ENCODE measurements around the gene RHOG. TPM values are rescaled to one million over a fixed set of nuclear protein-coding genes. Genes with fewer than 3 reads are reported as not detected.

RHOG gene
- total RNA-seq, 1 donor from 2014 or later: 6.6 TPM

DNA sequence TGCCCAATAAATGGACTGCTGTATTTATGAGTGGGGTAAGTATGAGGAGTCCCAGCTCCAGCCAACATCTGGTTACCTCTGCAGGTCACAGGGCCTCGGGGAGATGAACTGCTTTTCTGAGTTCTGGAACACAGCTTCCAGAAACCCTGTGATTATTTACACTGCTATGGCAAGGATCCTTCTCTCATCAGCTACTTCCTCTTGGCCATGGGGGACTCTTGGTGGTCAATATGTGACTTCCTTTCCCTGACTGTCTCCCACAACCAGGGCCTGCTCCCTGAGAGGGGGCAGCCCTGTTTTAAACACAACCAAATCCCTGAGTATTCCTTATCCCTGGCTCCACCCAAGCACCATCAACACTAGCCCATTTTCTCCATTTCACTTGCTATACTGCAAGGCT is 10.0 kb downstream of the RHOG start:
- Mint-ChIP-seq H3K4me1 (ENCODE audit: low read depth, unreplicated experiment) (no peaks in the 10 kb centered on the region), H3K36me3 (ENCODE audit: unreplicated experiment) (no peaks in the 10 kb centered on the region), H3K9me3 (ENCODE audit: unreplicated experiment) (peaks cover 2% of the 10 kb centered on the region), H3K27me3 (ENCODE audit: unreplicated experiment) (peaks cover 2% of the 10 kb centered on the region), H3K4me3 (ENCODE audit: unreplicated experiment) (no peak overlapping the region), H3K27ac (ENCODE audit: unreplicated experiment) (no peak overlapping the region)
- TF ChIP-seq CTCF (IDR thresholded peaks at IDR 0.05; ENCODE audit: partially characterized antibody, unreplicated experiment): no peak
- no peak for DNase-seq

GRCh38 chr11:3830088-3830487 is 10.7 kb downstream of the RHOG start:
- DNase-seq: no peak
- Mint-ChIP-seq H3K4me3 (ENCODE audit: unreplicated experiment) (no peak overlapping the region), H3K27me3 (ENCODE audit: unreplicated experiment) (peaks cover 2% of the 10 kb centered on the region), H3K36me3 (ENCODE audit: unreplicated experiment) (no peaks in the 10 kb centered on the region), H3K4me1 (ENCODE audit: low read depth, unreplicated experiment) (no peaks in the 10 kb centered on the region), H3K9me3 (ENCODE audit: unreplicated experiment) (peaks cover 2% of the 10 kb centered on the region), H3K27ac (ENCODE audit: unreplicated experiment) (no peak overlapping the region)
- no peak for TF ChIP-seq CTCF (IDR thresholded peaks at IDR 0.05; ENCODE audit: partially characterized antibody, unreplicated experiment)

- TF ChIP-seq CTCF (IDR thresholded peaks at IDR 0.05; ENCODE audit: partially characterized antibody, unreplicated experiment): no peak
- Mint-ChIP-seq H3K9me3 (ENCODE audit: unreplicated experiment) (peaks cover 2% of the 10 kb centered on the region), H3K36me3 (ENCODE audit: unreplicated experiment) (no peaks in the 10 kb centered on the region), H3K27me3 (ENCODE audit: unreplicated experiment) (peaks cover 6% of the 10 kb centered on the region), H3K27ac (ENCODE audit: unreplicated experiment) (no peak overlapping the region), H3K4me3 (ENCODE audit: unreplicated experiment) (no peak overlapping the region), H3K4me1 (ENCODE audit: low read depth, unreplicated experiment) (no peaks in the 10 kb centered on the region)
- no peak for DNase-seq
Observed at GRCh38 chr11:3827434-3828186, 13.1 kb downstream of the RHOG start.

DNA sequence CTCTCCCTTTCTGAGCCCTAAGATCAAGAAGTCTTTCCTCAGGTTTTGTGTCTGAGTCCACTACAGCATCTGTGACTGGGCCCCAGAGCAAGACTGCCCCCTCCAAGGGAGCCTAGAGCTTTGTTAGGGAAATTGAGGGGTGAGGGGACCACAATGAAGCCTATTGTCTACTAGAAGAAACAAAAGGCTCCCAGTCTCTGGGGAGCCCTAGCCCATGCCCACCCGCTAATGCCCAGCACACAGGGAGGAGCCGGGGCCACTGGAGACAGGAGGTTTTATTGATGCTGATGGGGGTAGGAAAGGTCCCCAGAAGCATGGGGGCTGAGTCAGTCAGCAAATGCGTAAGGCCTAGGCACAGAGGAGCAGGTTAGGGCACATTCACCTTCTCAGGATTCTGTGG is 14.0 kb downstream of the RHOG start:
- Mint-ChIP-seq H3K27ac (ENCODE audit: unreplicated experiment) (no peak overlapping the region), H3K27me3 (ENCODE audit: unreplicated experiment) (peaks cover 6% of the 10 kb centered on the region), H3K4me3 (ENCODE audit: unreplicated experiment) (no peak overlapping the region), H3K36me3 (ENCODE audit: unreplicated experiment) (no peaks in the 10 kb centered on the region), H3K4me1 (ENCODE audit: low read depth, unreplicated experiment) (no peaks in the 10 kb centered on the region), H3K9me3 (ENCODE audit: unreplicated experiment) (peaks cover 2% of the 10 kb centered on the region)
- TF ChIP-seq CTCF (IDR thresholded peaks at IDR 0.05; ENCODE audit: partially characterized antibody, unreplicated experiment): no peak
- DNase-seq: no peak

DNA sequence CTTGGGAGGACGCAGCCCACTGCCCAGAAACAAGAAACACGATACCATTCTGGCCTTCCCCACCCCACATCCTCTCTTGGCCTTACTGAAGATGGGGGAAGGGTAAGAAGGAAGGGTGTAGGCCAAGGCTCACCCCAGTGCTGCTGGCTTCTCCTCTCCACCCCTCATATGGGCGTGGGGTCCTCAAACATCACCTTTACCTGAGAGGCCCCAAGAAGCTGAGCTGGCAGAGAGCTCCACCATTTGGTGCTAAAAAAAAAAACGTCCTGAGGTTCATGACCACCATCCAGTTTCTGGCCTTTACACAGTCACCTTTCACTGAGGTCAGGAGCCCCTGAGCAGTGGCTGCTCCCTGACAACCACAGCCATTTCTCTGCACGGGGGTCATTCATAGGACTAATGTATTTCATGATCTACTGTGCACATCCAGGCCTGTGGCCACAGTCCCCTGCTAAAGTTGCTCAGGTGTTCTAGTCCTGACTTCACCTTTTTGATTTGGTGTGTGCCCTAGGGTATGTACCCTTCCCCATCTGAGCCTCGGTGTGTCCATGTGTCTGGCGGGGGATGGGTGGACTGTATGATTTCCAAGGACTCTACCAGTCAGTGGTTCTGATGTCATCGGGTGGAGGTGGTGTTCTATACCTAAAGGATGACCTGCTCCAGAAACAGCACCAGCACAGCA is 15.1 kb downstream of the RHOG start:
- Mint-ChIP-seq H3K9me3 (ENCODE audit: unreplicated experiment) (no peaks in the 10 kb centered on the region), H3K4me1 (ENCODE audit: low read depth, unreplicated experiment) (no peaks in the 10 kb centered on the region), H3K27me3 (ENCODE audit: unreplicated experiment) (peaks cover 6% of the 10 kb centered on the region), H3K36me3 (ENCODE audit: unreplicated experiment) (no peaks in the 10 kb centered on the region), H3K27ac (ENCODE audit: unreplicated experiment) (no peak overlapping the region), H3K4me3 (ENCODE audit: unreplicated experiment) (no peak overlapping the region)
- no peak for DNase-seq
- TF ChIP-seq CTCF (IDR thresholded peaks at IDR 0.05; ENCODE audit: partially characterized antibody, unreplicated experiment): no peak

Measured in glutamatergic neuron (in vitro differentiated cells).